Ramos (cell line): ENCODE data around the gene CDS1.
"Not testable (repeated sequence)": the region's sequence is repeated elsewhere in the genome, so short reads cannot be mapped to it uniquely, and the experiment has no call there.

Source experiments
- in situ Hi-C: fragments of 300-500 bp; cut with MboI; formaldehyde crosslinking; loops from one replicate; pipeline ENCODE4 v1.14.3; 2022; ENCODE audit warnings: low sequenced_read_pairs; ENCODE audit not compliant: unreplicated experiment

The CDS1 gene

DNA sequence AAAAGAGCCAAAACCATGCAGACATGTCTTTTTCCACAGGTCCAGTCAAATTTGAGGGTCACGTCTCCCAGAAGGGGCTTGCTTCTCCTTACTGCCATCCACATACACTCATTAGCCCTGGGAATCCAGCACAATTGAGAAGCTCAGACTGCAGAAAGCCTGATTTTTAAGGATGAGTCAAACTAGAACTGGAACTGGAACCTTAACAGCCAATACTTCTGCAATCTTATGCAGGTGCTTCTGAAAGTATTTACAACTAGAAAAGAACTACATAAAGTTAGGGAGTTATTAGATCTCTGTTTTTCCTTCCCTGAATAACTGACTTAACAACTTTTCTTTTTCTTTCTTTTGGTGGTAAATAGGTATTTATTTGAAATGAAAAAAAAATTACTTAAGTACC lies 86.3 kb downstream of the CDS1 start:
- in situ Hi-C loops: no loop called here

DNA sequence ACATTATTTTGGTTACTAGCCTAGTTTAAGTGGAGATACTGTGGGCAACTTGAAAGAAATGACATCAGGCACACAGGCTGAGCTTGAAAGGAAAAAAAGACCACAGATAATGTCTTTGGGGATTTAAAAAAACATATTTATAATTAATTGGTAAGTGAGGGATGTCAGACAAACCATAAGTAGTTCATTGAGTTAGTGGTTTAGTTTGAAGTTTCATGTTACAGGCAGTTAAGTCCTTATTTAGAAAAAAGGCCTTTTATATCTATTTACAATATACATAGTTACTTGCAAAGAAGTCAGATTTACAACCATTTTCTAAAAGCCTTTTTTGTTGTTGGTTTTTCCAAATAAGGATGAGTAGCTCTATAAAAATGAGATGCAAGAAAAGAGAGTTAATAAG lies 89.2 kb downstream of the CDS1 start:
- in situ Hi-C loops: no loop called here

DNA sequence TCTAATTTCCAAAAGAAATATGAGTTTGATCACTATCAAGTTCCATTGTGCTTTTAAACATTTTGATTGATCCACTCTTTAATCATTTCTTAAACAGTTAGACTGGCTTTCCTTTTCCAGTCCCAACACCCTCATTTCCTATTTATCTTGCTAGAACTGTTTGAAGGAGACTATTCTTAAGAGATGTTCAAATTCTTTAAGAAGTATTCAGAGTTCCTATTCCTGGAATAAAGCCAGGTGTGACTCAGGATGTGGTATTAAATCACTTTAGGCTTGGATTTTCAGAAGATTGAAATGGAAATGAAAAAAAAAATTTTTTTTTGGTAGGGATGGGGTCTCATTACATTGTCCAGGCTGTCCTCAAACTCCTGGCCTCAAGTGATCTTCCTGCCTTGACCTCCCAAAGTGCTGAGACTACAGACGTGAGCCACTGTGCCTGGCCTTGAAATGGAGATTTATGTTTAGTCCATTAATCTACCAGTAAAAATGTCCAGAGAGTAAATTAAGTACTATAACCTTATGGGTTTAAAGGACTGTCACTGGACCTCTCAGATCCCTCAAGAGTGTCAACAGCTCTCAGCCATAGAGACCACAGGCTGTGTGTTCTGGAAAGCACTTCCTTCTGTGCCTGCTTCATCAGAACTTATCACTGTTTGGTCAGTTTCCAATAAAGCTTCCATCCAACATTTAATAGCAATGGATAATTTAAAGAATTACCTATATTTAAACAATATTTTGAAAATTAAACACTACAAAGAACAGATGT lies 90.7 kb downstream of the CDS1 start:
- in situ Hi-C loops: no loop called here

DNA sequence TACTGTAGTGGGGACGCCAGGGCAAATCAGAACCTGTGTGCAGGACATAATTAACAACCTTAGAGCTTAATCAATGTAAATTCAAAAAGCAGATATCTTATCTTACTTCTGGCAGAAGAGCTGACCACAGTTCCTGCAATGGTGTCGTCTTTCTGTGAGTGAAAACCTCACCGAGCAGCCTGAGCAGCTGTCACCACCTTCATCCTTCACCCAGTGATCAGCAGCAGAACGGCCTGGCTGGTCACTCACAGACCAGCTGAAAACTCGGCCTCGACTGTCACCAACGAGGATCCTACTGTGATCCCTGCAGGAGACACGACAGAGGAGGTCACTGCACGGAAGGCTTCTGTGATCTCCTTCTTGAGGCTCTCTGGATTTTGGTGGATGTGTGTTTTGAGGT lies 94.2 kb downstream of the CDS1 start:
- in situ Hi-C loops: no loop called here

DNA sequence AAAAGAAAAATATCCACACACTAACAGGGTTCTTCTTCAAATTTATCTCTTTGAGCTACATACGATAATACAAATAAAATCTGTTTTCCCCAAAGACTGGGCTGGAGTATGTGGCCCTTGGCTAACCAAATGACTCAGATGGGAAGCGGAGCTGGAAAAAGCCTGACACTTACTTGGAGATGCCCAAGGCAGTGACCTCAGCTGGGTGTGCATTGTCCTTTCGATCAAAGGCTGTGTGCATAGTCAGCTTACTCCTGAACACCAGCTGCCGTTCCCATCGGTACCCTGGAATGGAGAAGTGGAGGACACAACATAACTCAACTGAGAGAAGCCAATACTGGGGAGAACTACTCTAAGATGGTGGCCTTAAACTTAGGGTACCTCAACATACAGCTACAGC lies 95.1 kb downstream of the CDS1 start:
- in situ Hi-C loops: no loop called here

DNA sequence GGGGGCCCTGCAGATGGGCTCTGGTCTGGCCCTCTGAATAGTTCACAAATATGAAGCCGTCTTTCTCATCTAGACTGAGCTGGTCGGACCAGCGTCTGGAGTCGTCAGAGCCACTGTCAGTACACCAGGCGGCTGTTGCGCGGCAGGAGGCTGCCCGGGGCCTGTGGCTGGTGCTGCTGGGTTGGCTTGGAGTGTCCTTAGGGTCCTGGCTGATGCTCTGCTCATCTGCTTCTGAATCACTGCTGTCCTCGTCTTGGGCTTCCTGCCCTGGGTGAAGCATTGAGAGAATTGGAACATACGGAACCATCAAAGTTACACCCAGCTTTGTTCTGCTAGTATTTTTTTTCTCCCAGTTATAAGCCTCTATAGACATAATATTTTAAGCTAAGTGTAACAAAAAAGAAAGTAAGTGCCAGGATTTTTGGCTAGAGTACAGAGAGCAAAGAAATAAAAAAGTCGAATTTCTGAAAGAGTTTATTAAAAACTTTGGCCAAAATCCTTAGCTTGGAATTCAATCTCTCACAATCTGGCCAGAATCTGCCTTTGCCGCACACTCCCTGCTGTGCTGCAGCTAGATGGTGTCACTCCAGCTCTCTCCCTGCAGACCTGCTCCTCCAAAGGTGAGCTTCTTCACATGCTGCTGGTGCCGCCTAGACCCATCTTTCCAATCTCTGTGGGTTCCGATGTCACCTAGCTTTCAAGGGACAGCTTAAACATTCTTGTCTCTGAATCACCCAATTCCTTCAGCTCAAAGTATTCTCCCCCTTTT lies 96.2 kb downstream of the CDS1 start:
- in situ Hi-C loops: no loop called here

DNA sequence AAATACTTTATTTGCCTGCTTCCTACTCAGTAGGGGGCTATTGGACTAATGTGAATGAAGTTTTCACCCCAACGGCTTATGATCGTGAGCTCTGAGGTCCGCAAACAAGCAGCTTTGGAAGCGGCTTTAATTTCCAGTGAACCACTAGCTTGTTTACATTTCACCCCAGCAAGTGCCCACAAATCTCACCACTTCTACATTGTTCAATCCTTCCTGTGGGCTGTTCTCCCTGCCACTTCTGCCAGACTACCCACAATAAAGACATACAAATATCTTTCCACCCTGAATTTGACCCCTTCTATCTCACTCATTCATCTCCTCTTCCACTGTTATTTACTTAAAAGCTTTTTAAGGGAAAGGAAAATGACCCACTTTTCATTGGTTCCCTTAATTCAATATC lies 98.0 kb downstream of the CDS1 start:
- in situ Hi-C loops: no loop called here

DNA sequence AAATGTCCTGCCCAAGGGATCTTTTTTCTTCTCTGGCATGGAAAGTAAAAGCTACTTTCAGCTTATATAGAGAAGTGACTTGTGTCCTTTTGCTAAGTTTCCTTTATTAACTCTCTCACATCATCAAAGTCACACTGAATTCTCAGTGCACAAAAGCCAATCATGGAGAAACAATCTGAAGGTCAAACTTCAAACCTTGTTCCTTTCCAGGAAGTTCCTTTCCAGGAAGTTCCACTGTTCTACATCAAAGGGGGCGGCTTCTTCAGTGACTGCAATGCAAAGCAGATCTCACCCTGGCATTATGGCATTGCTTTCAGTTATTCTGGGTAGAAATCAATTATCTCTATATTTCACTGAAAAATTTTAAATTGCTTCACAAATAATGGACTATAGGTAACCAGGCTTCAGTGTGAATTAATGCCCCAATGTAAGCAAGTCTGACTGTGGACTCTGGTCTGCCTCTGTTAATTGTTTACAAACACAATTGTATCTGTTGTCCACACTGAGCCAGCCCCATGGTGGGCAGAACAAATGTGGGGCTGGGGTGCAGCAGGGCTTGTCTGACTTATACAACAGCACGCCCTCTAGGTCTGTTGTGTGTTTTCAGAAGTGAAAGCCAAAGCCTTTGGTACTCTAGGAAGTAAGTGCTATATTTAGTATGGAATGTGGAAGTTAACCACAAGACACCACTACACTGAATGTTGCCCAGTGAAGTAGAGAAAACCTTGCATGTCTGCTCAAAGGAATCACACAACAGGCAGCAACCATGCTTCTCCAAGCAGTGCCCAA lies 98.8 kb downstream of the CDS1 start:
- in situ Hi-C loops: no loop called here

DNA sequence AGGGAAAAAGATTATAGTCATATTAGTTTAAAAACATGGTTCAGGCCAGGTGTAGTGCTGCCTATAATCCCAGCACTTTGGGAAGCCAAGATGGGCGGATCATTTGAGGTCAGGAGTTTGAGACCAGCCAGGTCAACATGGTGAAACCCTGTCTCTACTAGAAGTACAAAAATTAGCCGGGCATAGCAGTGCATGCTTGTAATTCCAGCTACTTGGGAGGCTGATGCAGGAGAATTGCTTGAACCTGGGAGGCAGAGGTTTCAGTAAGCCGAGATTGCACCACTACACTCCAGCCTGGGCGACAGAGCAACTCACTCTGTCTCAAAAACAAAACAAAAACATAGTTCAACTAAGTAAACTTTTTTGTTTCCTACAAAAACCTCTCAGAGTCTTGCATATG lies 99.7 kb downstream of the CDS1 start:
- in situ Hi-C loops: not testable (repeated sequence)

DNA sequence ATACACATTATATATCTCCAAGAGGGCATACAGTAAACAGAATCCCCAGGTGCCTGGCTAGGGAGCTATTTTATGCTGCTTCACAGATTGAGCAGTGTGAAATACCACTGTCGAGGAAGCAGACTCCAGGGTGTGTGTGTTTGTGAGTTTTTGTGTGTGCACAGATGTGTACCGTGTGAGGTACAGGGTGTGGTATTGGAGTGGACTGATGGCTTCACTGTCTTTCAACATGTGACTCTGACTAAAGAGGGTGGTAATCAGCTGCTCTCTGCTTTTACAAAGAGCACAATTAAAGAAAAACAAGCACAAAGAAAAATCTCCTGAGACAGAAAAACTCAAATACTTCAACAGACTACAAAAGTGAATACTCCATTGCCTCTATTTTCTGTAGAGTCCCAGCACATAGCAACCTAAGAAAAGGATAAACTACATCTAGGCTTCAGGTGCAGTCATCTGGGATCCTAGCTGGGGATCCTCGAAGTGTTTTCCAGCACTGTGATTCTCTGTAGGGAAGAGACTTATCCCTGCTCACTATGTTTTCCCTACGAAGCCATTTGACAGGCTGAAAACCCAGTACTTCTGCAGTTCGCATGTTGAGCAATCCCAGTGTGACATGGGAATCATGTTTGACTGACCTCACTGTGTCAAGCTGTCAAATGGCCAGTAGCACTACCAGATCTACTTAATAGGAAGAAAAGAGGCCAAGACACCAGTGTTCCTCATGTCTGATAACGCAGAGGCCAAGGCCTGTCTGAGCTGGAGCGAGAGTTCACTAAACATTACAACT lies 100.3 kb downstream of the CDS1 start:
- in situ Hi-C loops: no loop called here

DNA sequence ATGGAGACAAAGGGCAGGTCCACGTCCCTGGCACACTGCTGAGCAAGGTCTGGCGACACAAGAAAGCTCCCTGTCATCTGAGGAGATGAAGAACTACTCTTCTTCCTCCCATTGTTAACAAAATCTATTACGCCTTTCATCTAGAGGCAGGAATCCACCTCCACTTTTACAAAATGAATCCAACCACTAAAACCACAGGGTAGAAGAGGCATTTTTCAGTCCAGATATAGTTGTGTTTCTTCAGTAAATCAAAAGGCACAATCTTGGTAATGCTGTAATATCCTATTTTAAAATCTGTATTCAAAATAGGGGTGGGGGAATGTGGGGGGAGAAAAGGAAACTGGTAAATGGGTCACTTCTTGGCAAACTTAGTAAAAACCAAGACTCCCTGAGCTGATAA lies 101.4 kb downstream of the CDS1 start:
- in situ Hi-C loops: no loop called here

DNA sequence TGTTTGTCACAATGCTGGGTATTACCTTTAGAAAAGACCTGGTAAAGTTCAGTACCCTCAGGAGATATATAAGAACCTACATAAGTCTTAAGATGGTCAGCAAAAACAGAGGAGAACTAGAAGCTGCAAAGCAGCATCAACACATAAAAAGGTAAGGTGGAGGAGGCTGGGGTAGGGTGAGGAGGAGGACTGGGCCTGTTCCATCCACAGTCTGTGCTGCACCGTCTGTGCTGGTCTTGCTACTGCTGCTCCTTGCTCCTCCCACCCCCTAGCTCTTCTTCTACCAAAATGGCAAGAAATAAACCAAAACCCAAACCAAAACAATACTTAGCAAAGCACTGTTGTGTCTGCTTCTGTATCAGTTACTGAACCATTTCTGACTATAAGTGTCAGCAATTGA lies 102.2 kb downstream of the CDS1 start:
- in situ Hi-C loops: no loop called here

DNA sequence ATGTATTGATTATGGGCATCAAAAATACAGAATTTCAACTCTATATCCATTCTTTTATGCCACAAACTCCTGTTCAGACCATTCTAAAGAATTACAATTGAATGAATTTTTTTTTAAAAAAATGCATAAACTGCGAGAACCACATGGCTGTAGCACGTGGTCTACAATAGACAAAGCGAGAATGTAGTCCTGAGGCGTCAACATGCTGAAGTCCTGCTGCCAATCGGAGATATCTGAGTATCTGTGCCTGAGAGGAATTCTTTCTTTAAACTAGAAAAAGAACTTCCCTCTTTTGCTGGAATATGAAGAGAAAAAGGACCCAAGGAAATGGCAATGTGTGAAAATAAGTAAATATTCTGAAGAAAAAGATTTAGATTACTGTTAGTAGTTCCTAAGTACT lies 105.7 kb downstream of the CDS1 start:
- in situ Hi-C loops: no loop called here

DNA sequence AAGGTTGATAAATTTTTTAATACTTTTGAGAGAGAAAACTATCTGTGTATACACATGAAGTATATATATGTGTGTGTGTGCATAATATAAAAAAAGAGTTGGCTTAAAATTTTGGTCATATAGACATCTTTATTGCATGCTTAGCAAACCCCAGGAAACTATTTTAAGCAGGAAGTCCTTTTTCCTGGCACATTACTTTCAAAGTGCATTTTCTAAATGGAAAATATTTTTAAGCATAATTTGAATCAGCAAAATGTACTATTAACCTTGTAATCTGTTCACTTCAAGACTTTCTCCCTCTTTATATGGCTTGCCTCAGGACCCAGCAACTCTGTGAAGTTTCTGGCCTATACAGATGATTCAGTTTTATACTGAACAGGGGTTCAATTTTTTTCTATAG lies 106.3 kb downstream of the CDS1 start:
- in situ Hi-C loops: no loop called here

DNA sequence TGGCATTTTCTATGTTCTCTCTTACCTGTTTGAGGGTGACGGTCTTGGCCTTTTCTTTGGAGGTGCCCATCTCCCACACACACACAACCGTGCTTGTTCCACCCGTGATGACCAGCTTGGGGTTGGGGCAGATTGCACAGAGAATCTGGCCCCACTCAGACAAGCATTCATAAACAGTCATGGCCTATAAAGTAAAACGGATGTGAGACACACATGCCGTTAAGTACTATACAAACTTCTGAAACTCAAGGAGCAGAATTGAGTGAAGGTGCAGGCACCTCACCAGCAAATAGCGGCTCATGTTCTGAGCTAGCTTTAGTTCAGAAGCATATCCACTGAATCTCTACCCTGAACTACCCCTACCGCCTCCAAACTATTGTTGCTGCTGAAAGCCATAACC lies 107.6 kb downstream of the CDS1 start:
- in situ Hi-C loops: no loop called here

DNA sequence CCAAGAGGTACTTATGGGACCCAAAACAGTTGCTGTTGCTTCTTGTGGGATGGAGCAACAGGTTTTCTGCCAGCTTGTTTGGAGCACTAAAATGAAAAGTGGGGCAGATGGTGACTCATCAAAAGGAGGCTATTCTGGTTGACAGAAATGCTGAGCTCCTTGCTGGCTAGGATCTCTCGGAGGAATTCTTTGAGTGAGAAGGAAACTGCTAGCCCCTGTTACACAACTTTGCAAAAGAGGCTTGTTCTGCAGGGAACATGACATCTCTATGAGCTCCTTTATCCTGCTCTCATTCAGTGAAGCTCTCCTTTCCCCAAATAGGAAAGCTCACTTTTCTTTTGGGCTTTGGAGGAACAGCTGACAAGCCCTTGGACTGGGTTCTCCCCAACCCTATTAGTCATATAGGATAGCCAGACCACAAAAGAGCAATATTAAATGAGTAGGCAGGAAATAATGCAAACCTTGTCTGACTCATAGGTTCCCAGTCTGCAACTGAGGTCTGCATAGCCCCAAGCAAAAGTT lies 108.3 kb downstream of the CDS1 start:
- in situ Hi-C loops: no loop called here

DNA sequence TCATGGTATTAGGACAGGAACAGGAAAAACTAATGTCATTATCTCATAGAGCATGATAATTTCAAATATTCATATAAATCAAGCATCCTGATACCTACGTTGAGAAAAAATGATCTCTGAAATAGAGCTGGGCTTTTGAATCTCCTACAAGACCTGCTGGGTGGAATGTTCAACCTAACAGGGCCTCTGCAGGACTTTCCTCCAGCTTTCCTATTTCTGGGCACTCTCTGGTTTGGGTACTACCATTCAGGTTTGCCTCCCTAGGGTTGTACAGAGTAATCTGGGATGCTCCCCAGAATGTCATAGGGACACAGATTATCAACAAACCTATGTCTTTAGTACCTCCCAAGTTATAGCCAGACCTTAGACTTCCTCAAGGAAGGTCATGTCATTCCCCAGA lies 108.9 kb downstream of the CDS1 start:
- in situ Hi-C loops: no loop called here

DNA sequence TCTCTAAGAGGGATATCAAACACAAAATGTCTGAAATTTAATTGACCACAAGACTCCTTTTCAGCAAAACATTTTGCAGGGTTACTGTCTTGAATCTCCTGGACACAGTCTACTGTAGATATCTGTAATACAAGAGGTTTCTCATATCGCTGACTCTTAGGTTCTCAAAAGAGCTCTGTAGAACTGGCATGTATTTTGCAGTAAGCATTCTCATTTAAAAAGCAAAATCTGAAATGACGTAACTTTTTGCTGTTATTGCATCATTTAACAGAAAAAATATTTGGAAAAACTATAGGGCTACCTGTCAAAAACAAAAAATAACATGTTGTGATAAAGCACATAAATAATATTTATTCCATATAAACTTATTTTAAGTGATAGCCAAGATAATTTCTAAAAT lies 114.2 kb downstream of the CDS1 start:
- in situ Hi-C loops: no loop called here

DNA sequence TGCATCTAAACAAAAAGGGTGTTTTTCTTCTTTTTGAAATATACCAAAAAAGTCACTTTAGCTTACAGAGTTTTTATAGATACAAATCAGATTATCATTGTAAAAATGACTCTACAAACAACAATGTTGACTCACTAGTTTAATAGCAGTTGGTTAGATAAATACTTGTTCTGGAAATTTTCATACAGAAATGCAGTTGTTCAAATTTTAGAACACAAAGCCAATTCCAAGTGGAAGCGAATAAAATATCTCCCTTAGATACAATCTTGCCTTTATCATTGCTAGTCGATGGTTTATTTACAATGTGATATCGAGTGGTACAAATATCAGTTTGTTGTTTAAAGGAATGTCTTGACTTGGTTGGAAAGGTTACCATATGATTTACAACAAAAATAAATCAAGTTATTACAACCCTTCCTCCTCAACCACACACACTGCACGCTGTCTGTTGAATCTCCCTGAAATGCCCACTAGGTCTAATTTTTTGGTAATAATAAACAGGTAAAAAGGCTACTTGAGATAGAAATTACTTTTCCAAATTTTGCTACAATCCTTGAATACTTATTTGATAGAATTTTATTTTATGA lies 114.8 kb downstream of the CDS1 start:
- in situ Hi-C loops: no loop called here
